IMR-90 (cell line): ENCODE results near the gene ZMIZ1. TPM values are rescaled to one million over a fixed set of nuclear protein-coding genes. Genes with fewer than 3 reads are reported as not detected.
A peak's percentile ranks its signal among the peaks of the same experiment; 100 is the strongest.

ENCODE experiments used
- ATAC-seq: fragments of 200-7000 bp; cut with Tn5 transposase; 2 replicates; pipeline ENCODE4 v1.9.1; 2020; ENCODE audit warnings: low read depth, mild to moderate bottlenecking, moderate library complexity
- BruUV-seq: library from RNA; stranded (reverse); fragments of 400-500 nt; replicated peaks from 2 replicates; lab custom pipeline; 2021; lab: Mats Ljungman, UMichigan
- CTCF ChIA-PET: fragments of 300-600 bp; formaldehyde crosslinking; extraction: SDS; loops from one replicate; lab custom pipeline; 2021; ENCODE audit warnings: antibody characterized with exemption; lab: Yijun Ruan, JAX
- POLR2A ChIA-PET: fragments of 300-600 bp; sonication (Branson Sonifier 250); formaldehyde crosslinking; loops from one replicate; lab custom pipeline; 2022; ENCODE audit warnings: antibody characterized with exemption; ENCODE audit not compliant: unreplicated experiment; lab: Charles Lee
- DNase-seq: peaks from one replicate; pipeline ENCODE4 v3.0.0; 2013
- H2AFZ ChIP-seq: replicated peaks from 2 replicates; pipeline ENCODE3; 2013; ENCODE audit warnings: low read length, mild to moderate bottlenecking; ENCODE audit not compliant: poor library complexity
- H2AK5ac ChIP-seq: 2 replicates; pipeline ENCODE4 v1.6.1; 2013; ENCODE audit warnings: low read depth, low read length, inconsistent platforms
- H2AK9ac ChIP-seq: replicated peaks from 2 replicates; pipeline ENCODE3; 2013; ENCODE audit warnings: mild to moderate bottlenecking, low read depth, low read length, moderate library complexity; ENCODE audit not compliant: poor library complexity
- H2BK120ac ChIP-seq: 2 replicates; pipeline ENCODE4 v1.6.1; 2013; ENCODE audit warnings: low read depth, low read length, inconsistent platforms
- H2BK15ac ChIP-seq: 3 replicates; pipeline ENCODE4 v1.6.1; 2013; ENCODE audit warnings: low read depth, low read length, inconsistent platforms
- H2BK20ac ChIP-seq: 2 replicates; pipeline ENCODE4 v1.6.1; 2013; ENCODE audit warnings: low read depth, mild to moderate bottlenecking, inconsistent platforms, low read length, moderate library complexity
- H2BK5ac ChIP-seq: 2 replicates; pipeline ENCODE4 v1.6.1; 2013; ENCODE audit warnings: mild to moderate bottlenecking, low read depth, low read length, inconsistent platforms; ENCODE audit not compliant: poor library complexity, severe bottlenecking
- H3K14ac ChIP-seq: replicated peaks from 2 replicates; pipeline ENCODE4 v1.6.1; 2013; ENCODE audit warnings: low read depth, low read length, inconsistent platforms
- H3K18ac ChIP-seq: 2 replicates; pipeline ENCODE4 v1.6.1; 2013; ENCODE audit warnings: low read depth, low read length, control low read depth
- H3K23ac ChIP-seq: 2 replicates; pipeline ENCODE4 v1.6.1; 2013; ENCODE audit warnings: low read depth, low read length, inconsistent platforms
- H3K27ac ChIP-seq: 2 replicates; pipeline ENCODE4 v1.5.1; 2013; ENCODE audit warnings: mild to moderate bottlenecking, control low read depth, low read length; ENCODE audit not compliant: insufficient read depth
- H3K27me3 ChIP-seq: 2 replicates; pipeline ENCODE4 v1.6.1; 2013; ENCODE audit warnings: low read length; ENCODE audit not compliant: control insufficient read depth, insufficient read depth
- H3K36me3 ChIP-seq: 2 replicates; pipeline ENCODE4 v1.6.1; 2013; ENCODE audit warnings: low read length, mixed read lengths; ENCODE audit not compliant: control insufficient read depth, insufficient read depth
- H3K4ac ChIP-seq: 2 replicates; pipeline ENCODE4 v1.6.1; 2013; ENCODE audit warnings: low read depth, low read length, inconsistent platforms
- H3K4me1 ChIP-seq: 2 replicates; pipeline ENCODE4 v1.6.1; 2013; ENCODE audit warnings: low read length, mixed read lengths; ENCODE audit not compliant: control insufficient read depth, insufficient read depth
- H3K4me2 ChIP-seq: 2 replicates; pipeline ENCODE4 v1.6.1; 2013; ENCODE audit warnings: low read depth, mild to moderate bottlenecking, control low read depth, low read length, moderate library complexity
- H3K4me3 ChIP-seq: 2 replicates; pipeline ENCODE4 v1.5.1; 2013; ENCODE audit warnings: low read depth, mild to moderate bottlenecking, control low read depth, low read length, moderate library complexity; ENCODE audit not compliant: insufficient read depth
- H3K56ac ChIP-seq: 2 replicates; pipeline ENCODE4 v1.6.1; 2013; ENCODE audit warnings: low read length, inconsistent platforms; ENCODE audit not compliant: insufficient read depth; ENCODE audit errors: extremely low read depth
- H3K79me1 ChIP-seq, 2 experiments: 2 replicates each; pipeline ENCODE4 v1.6.1; 2013; ENCODE audit warnings: low read length in 2 of 2, inconsistent platforms in 1 of 2, low read depth in 1 of 2
- H3K9ac ChIP-seq: 2 replicates; pipeline ENCODE4 v1.6.1; 2013; ENCODE audit warnings: low read depth, low read length, control low read depth
- H3K9me1 ChIP-seq: 2 replicates; pipeline ENCODE4 v1.6.1; 2013; ENCODE audit warnings: low read length, inconsistent platforms; ENCODE audit not compliant: insufficient read depth
- H3K9me3 ChIP-seq: 2 replicates; pipeline ENCODE4 v1.6.1; 2013; ENCODE audit warnings: low read length; ENCODE audit not compliant: control insufficient read depth, insufficient read depth
- H4K20me1 ChIP-seq: 2 replicates; pipeline ENCODE4 v1.6.1; 2013; ENCODE audit warnings: low read length, inconsistent platforms; ENCODE audit not compliant: insufficient read depth
- H4K5ac ChIP-seq: 2 replicates; pipeline ENCODE4 v1.6.1; 2013; ENCODE audit warnings: mild to moderate bottlenecking, low read depth, low read length, control low read depth
- H4K8ac ChIP-seq, 2 experiments: 2 replicates each; pipeline ENCODE4 v1.6.1; 2013; ENCODE audit warnings: low read depth in 2 of 2, low read length in 2 of 2, control low read depth in 1 of 2, inconsistent platforms in 1 of 2
- H4K91ac ChIP-seq: 2 replicates; pipeline ENCODE4 v1.6.1; 2013; ENCODE audit warnings: low read depth, low read length, inconsistent platforms; ENCODE audit not compliant: insufficient read depth
- BHLHE40 ChIP-seq: fragments of 150-350 bp; IDR thresholded peaks from 2 replicates; pipeline ENCODE4 v1.6.1; 2016; ENCODE audit warnings: mild to moderate bottlenecking, low read depth, low read length
- CTCF ChIP-seq: conservative IDR thresholded peaks from 2 replicates; pipeline ENCODE4 v1.5.1; 2012; ENCODE audit warnings: mild to moderate bottlenecking, low read depth, low read length, improper control_type of control experiment
- ELK1 ChIP-seq: fragments of 150-350 bp; IDR thresholded peaks from 2 replicates; pipeline ENCODE4 v1.6.1; 2016; ENCODE audit warnings: low read depth, mild to moderate bottlenecking, low read length, moderate library complexity, borderline replicate concordance
- FOS ChIP-seq: fragments of 150-350 bp; IDR thresholded peaks from 2 replicates; pipeline ENCODE4 v1.6.1; 2016; ENCODE audit warnings: low read depth, low read length
- MAZ ChIP-seq: IDR thresholded peaks from 2 replicates; pipeline ENCODE4 v1.6.1; 2012; ENCODE audit warnings: low read depth, mild to moderate bottlenecking, low read length, improper control_type of control experiment, moderate library complexity, borderline replicate concordance
- NFE2L2 ChIP-seq: fragments of 150-350 bp; IDR thresholded peaks from 2 replicates; pipeline ENCODE4 v1.6.1; 2016; ENCODE audit warnings: low read depth, mild to moderate bottlenecking, low read length
- RAD21 ChIP-seq: IDR thresholded peaks from 2 replicates; pipeline ENCODE4 v1.6.1; 2012; ENCODE audit warnings: low read length, improper control_type of control experiment
- RCOR1 ChIP-seq: IDR thresholded peaks from 2 replicates; pipeline ENCODE4 v1.6.1; 2012; ENCODE audit warnings: mild to moderate bottlenecking, low read length, improper control_type of control experiment; ENCODE audit not compliant: insufficient replicate concordance
- SMC3 ChIP-seq: fragments of 150-350 bp; IDR thresholded peaks from 2 replicates; pipeline ENCODE4 v1.6.1; 2016; ENCODE audit warnings: low read depth, mild to moderate bottlenecking, antibody characterized with exemption, low read length, moderate library complexity
- WGBS, 2 experiments: methylation state at CpG; one replicate each; pipeline versions ENCODE4 v1.1.5 to v1.1.7; 2013; ENCODE audit warnings: missing lambda C conversion rate in 2 of 2; ENCODE audit not compliant: insufficient read length in 1 of 2; ENCODE audit errors: extremely low coverage in 2 of 2; 5-methylcytosine and 5-hydroxymethylcytosine counted together
- dilution Hi-C: fragments of 300-500 bp; cut with HindIII; formaldehyde crosslinking; loops from one replicate; pipeline ENCODE4 v1.14.3; 2018; ENCODE audit warnings: low sequenced_read_pairs; ENCODE audit not compliant: unreplicated experiment
- in situ Hi-C: fragments of 300-500 bp; cut with MboI; formaldehyde crosslinking; loops from 3 replicates; pipeline ENCODE4 v1.14.3; 2019; ENCODE audit warnings: low sequenced_read_pairs, inconsistent platforms, mixed read lengths
- intact Hi-C: fragments of 100-400 bp; cut with micrococcal nuclease; formaldehyde crosslinking; loops from 2 replicates; pipeline ENCODE4 v1.10.0; 2022
- polyA plus RNA-seq, 3 experiments: library from polyadenylated mRNA; depleted of rRNA; stranded (reverse); fragments of >200 nt; gene quantifications; 2 replicates each; pipeline ENCODE4 v1.2.3, GENCODE V29; 2012; ENCODE audit warnings: low replicate concordance in 1 of 3
- total RNA-seq: library from RNA; depleted of rRNA; stranded (reverse); fragments of >200 nt; gene quantifications from 2 replicates; pipeline ENCODE4 v1.2.3, GENCODE V29; 2012
- TF ChIP-seq, protein P1 (sequence below): fragments of 150-350 bp; IDR thresholded peaks from 2 replicates; pipeline ENCODE4 v1.6.1; 2017; ENCODE audit warnings: mild to moderate bottlenecking, antibody characterized with exemption, low read length, low read depth

The ZMIZ1 gene
- total and polyA plus RNA-seq, 2 of the 4 experiments (the other 2 are of a cell fraction) = 6.6 to 48.7 TPM

DNA sequence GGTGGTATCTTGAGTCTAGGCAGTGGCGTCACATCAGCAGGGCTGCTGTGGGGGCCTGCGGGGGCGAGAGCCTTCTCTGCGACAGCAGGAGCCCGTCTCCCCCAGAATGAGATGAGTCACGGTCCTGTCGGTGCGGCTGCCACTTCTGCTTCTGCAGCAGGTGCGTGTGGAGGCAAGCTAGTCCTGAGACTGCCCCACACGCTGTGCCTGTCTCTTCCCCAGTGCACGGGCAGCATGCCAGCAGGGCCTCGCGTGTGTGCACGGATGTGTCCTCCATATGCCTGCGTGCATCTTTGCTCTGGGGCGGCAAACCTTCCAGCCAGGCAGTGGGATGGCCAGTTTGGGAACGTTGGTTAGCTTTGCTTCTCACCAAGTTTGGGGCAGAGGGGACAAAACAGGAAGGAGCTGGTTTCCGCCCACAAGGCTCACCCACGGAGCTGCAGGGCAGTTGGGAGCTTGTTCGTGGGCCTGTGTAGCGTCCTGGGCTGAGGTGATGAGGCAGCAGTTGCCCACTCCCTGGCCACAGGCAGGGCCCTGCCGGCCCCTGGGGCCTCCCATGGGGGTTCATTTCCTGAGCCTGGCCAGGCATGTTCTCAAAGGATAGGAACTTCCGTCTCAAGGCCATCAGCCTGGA is 217.7 kb downstream of the ZMIZ1 start:
- no peaks in the 10 kb centered on the region for H3K27me3 ChIP-seq
- peak overlapping the region; percentile 34 for H2AFZ ChIP-seq
- H3K27ac ChIP-seq = no peak overlapping the region
- H4K5ac ChIP-seq = no peak overlapping the region
- dilution Hi-C loops = no loop called here
- no peak overlapping the region for H2BK15ac ChIP-seq
- ChIA-PET POLR2A (no interaction called here), CTCF (no interaction called here)
- in situ Hi-C loops = no loop called here
- H4K20me1 ChIP-seq = peaks cover 80% of the 10 kb centered on the region
- H2AK5ac ChIP-seq = no peak overlapping the region
- no peak for TF ChIP-seq ELK1
- TF ChIP-seq BHLHE40 = no peak
- TF ChIP-seq RAD21 = no peak
- TF ChIP-seq, protein P1, sequence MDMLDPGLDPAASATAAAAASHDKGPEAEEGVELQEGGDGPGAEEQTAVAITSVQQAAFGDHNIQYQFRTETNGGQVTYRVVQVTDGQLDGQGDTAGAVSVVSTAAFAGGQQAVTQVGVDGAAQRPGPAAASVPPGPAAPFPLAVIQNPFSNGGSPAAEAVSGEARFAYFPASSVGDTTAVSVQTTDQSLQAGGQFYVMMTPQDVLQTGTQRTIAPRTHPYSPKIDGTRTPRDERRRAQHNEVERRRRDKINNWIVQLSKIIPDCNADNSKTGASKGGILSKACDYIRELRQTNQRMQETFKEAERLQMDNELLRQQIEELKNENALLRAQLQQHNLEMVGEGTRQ = no peak
- no peak for TF ChIP-seq MAZ
- TF ChIP-seq CTCF = no peak
- TF ChIP-seq NFE2L2 = no peak
- TF ChIP-seq SMC3 = no peak
- no peak for TF ChIP-seq FOS
- no peak for TF ChIP-seq RCOR1
- 84% methylated on average over 20 of the region's 23 CpGs; no CpG with 5 or more reads in 1 of the 2 experiments for whole genome bisulfite sequencing, 2 experiments
- H4K91ac ChIP-seq = no peak overlapping the region
- peaks cover 14% of the 10 kb centered on the region for H3K4me1 ChIP-seq
- ATAC-seq = no peak
- no peak overlapping the region for H3K23ac ChIP-seq
- no peak overlapping the region for H3K18ac ChIP-seq
- H3K14ac ChIP-seq = no peak overlapping the region
- H2BK5ac ChIP-seq = no peak overlapping the region
- BruUV-seq = no TSS peak
- peaks cover 51 to 88% of the 10 kb centered on the region in 2 experiments for H3K79me1 ChIP-seq
- H3K4ac ChIP-seq = no peak overlapping the region
- H3K56ac ChIP-seq = no peak overlapping the region
- no peak overlapping the region for H3K4me2 ChIP-seq
- no peak overlapping the region for H2AK9ac ChIP-seq
- no peak overlapping the region for H2BK120ac ChIP-seq
- H3K9ac ChIP-seq = no peak overlapping the region
- H3K36me3 ChIP-seq = peaks cover 80% of the 10 kb centered on the region
- H3K9me1 ChIP-seq = peaks cover 28% of the 10 kb centered on the region
- intact Hi-C loops = no loop called here
- no peak overlapping the region for H3K4me3 ChIP-seq
- no peak overlapping the region for H2BK20ac ChIP-seq
- H3K9me3 ChIP-seq = no peaks in the 10 kb centered on the region
- peak; percentile 29 for DNase-seq
- no peak overlapping the region for H4K8ac ChIP-seq
